Stimulated activated CD8-positive, alpha-beta memory T cell treated with anti-CD3 and anti-CD28 coated beads, Interleukin-4, amount 100 ng/mL, for 48 hours (primary cell): ENCODE results near the gene POLRMT.
"Not testable (repeated sequence)": the region's sequence is repeated elsewhere in the genome, so short reads cannot be mapped to it uniquely, and the experiment has no call there.

Experiments
- DNase-seq: peaks from one replicate; pipeline ENCODE4 v3.0.0-alpha.2; 2020

Gene POLRMT

GRCh38 chr19:590396-590745 is 43.0 kb downstream of the POLRMT start:
- DNase-seq: no peak

GRCh38 chr19:589693-590395 is 43.5 kb downstream of the POLRMT start, which contains the start of gene HCN2:
HCN2 (plus strand) TSS chr19:589881; CDS start chr19:589946, 65 bp downstream.
- DNase-seq: no peak

GRCh38 chr19:588741-589692 is 44.3 kb downstream of the POLRMT start:
- DNase-seq: no peak

- DNase-seq: peak; percentile 80
Measured at GRCh38 chr19:588093-588740, 45.1 kb downstream of the POLRMT start.

- DNase-seq: no peak
Measured at GRCh38 chr19:585551-586110, 47.7 kb downstream of the POLRMT start.

GRCh38 chr19:585146-585545 is 48.2 kb downstream of the POLRMT start:
- DNase-seq: not testable (repeated sequence)

- DNase-seq: peak; percentile 79
Measured at GRCh38 chr19:584240-585001, 48.9 kb downstream of the POLRMT start.

GRCh38 chr19:583968-584239 is 49.4 kb downstream of the POLRMT start:
- no peak for DNase-seq

GRCh38 chr19:583198-583967 is 50.0 kb downstream of the POLRMT start:
- no peak for DNase-seq

GRCh38 chr19:582497-583197 is 50.7 kb downstream of the POLRMT start:
- no peak for DNase-seq

GRCh38 chr19:581399-582111 is 51.8 kb downstream of the POLRMT start:
- DNase-seq: no peak

GRCh38 chr19:580274-580835 is 53.0 kb downstream of the POLRMT start:
- no peak for DNase-seq

GRCh38 chr19:579842-580155 is 53.5 kb downstream of the POLRMT start:
- no peak for DNase-seq

GRCh38 chr19:579111-579841 is 54.1 kb downstream of the POLRMT start:
- DNase-seq: no peak

- no peak for DNase-seq
Measured at GRCh38 chr19:577439-578392, 55.6 kb downstream of the POLRMT start.

GRCh38 chr19:576768-577438 is 56.4 kb downstream of the POLRMT start:
- DNase-seq: no peak
